GM12891 (cell line): ENCODE results near the gene ANKRD28.

Experiments used
- PAX5 ChIP-seq: IDR thresholded peaks from 2 replicates; pipeline ENCODE4 v1.6.1; 2011; ENCODE audit warnings: low read length, moderate library complexity, mild to moderate bottlenecking; ENCODE audit not compliant: insufficient read depth, severe bottlenecking
- POLR2A ChIP-seq: IDR thresholded peaks from 2 replicates; pipeline ENCODE4 v1.6.1; 2011; ENCODE audit warnings: low read depth, low read length, control low read depth
- POLR2AphosphoS5 ChIP-seq: IDR thresholded peaks from 2 replicates; pipeline ENCODE4 v1.6.1; 2011; ENCODE audit warnings: low read depth, low read length, control low read depth
- POU2F2 ChIP-seq: IDR thresholded peaks from 2 replicates; pipeline ENCODE4 v1.6.1; 2011; ENCODE audit warnings: low read depth, mild to moderate bottlenecking, control low read depth, low read length, moderate library complexity
- SPI1 ChIP-seq: IDR thresholded peaks from 2 replicates; pipeline ENCODE4 v1.6.1; 2011; ENCODE audit warnings: low read depth, low read length, control low read depth
- TAF1 ChIP-seq: IDR thresholded peaks from 2 replicates; pipeline ENCODE4 v1.6.1; 2011; ENCODE audit warnings: low read depth, low read length, control low read depth

GRCh38 chr3:15630646-15631350 is 167.0 kb downstream of the ANKRD28 start:
- TF ChIP-seq POLR2AphosphoS5 (no peak), POLR2A (no peak), PAX5 (no peak), TAF1 (no peak), SPI1 (no peak), POU2F2 (no peak)
